HepG2 (cell line): Measurements from ENCODE around the gene PFDN2.

Experiments used
- ARNT ChIP-seq: fragments of 450-650 bp; IDR thresholded peaks from 2 replicates; pipeline ENCODE4 v1.6.1; 2017
- FOXP1 ChIP-seq, 2 experiments: fragments of 450-650 bp in 1 of 2; IDR thresholded peaks; 2 replicates each; pipeline ENCODE4 v1.6.1; 2017 to 2018; ENCODE audit warnings: antibody characterized with exemption in 1 of 2
- KLF12 ChIP-seq: sonication (generic); formaldehyde crosslinking; IDR thresholded peaks from 2 replicates; pipeline ENCODE4 v1.4.0; 2020; ENCODE audit warnings: missing genetic modification reagents, borderline replicate concordance
- MXI1 ChIP-seq: IDR thresholded peaks from 3 replicates; pipeline ENCODE4 v1.6.1; 2012; ENCODE audit warnings: low read depth, low read length, inconsistent platforms, borderline replicate concordance
- POLR2A ChIP-seq, 2 experiments: IDR thresholded peaks; 2 replicates each; pipeline ENCODE4 v1.6.1; 2011; ENCODE audit warnings: low read depth in 2 of 2, low read length in 2 of 2, mild to moderate bottlenecking in 1 of 2, moderate library complexity in 1 of 2; ENCODE audit not compliant: insufficient read depth in 1 of 2
- SIX1 ChIP-seq: sonication (generic); formaldehyde crosslinking; IDR thresholded peaks from 2 replicates; pipeline ENCODE4 v1.4.0; 2020; ENCODE audit warnings: missing genetic modification reagents, borderline replicate concordance
- ZNF253 ChIP-seq: sonication (generic); formaldehyde crosslinking; IDR thresholded peaks from 2 replicates; pipeline ENCODE4 v1.8.0; 2022; ENCODE audit warnings: mild to moderate bottlenecking, missing genetic modification reagents, borderline replicate concordance
- ZNF280D ChIP-seq: sonication (generic); formaldehyde crosslinking; IDR thresholded peaks from 2 replicates; pipeline ENCODE4 v1.5.1; 2020; ENCODE audit warnings: mild to moderate bottlenecking, missing genetic modification reagents
- ZNF335 ChIP-seq: sonication (generic); formaldehyde crosslinking; IDR thresholded peaks from 2 replicates; pipeline ENCODE4 v1.4.0; 2020; ENCODE audit warnings: missing genetic modification reagents
- ZNF354B ChIP-seq: sonication (generic); formaldehyde crosslinking; IDR thresholded peaks from 2 replicates; pipeline ENCODE4 v1.8.0; 2022; ENCODE audit warnings: mild to moderate bottlenecking, missing genetic modification reagents
- ZNF589 ChIP-seq: sonication (generic); formaldehyde crosslinking; conservative IDR thresholded peaks from 2 replicates; pipeline ENCODE4 v1.8.0; 2022; ENCODE audit warnings: mild to moderate bottlenecking, moderate library complexity, missing genetic modification reagents
- TF ChIP-seq, protein P1 (sequence below): sonication (generic); formaldehyde crosslinking; IDR thresholded peaks from 2 replicates; pipeline ENCODE4 v1.5.0; 2020; ENCODE audit warnings: mild to moderate bottlenecking, missing genetic modification reagents, moderate library complexity

- no peak for TF ChIP-seq FOXP1 (IDR thresholded peaks at IDR 0.05)
- TF ChIP-seq FOXP1 (CRISPR knock-in tag; IDR thresholded peaks at IDR 0.05) = no peak
- no peak for TF ChIP-seq ZNF280D (CRISPR knock-in tag)
- TF ChIP-seq, protein P1, sequence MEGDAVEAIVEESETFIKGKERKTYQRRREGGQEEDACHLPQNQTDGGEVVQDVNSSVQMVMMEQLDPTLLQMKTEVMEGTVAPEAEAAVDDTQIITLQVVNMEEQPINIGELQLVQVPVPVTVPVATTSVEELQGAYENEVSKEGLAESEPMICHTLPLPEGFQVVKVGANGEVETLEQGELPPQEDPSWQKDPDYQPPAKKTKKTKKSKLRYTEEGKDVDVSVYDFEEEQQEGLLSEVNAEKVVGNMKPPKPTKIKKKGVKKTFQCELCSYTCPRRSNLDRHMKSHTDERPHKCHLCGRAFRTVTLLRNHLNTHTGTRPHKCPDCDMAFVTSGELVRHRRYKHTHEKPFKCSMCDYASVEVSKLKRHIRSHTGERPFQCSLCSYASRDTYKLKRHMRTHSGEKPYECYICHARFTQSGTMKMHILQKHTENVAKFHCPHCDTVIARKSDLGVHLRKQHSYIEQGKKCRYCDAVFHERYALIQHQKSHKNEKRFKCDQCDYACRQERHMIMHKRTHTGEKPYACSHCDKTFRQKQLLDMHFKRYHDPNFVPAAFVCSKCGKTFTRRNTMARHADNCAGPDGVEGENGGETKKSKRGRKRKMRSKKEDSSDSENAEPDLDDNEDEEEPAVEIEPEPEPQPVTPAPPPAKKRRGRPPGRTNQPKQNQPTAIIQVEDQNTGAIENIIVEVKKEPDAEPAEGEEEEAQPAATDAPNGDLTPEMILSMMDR (CRISPR knock-in tag) = no peak
- no peak for TF ChIP-seq ZNF354B (CRISPR knock-in tag)
- TF ChIP-seq ARNT = no peak
- TF ChIP-seq MXI1 = no peak
- no peak for TF ChIP-seq POLR2A (IDR thresholded peaks at IDR 0.05; ENCODE audit: insufficient read depth in 1 of 2, low read depth in 2 of 2, low read length in 2 of 2)
- no peak for TF ChIP-seq ZNF335
- no peak for TF ChIP-seq SIX1 (CRISPR knock-in tag)
- no peak for TF ChIP-seq KLF12 (CRISPR knock-in tag)
- TF ChIP-seq ZNF589 (CRISPR knock-in tag) = no peak
- TF ChIP-seq ZNF253 (CRISPR knock-in tag) = no peak
These were observed 32.7 kb downstream of the PFDN2 start for GRCh38 chr1:161085165-161085564.
